Measurements from ENCODE around the gene DHRS7.
A peak's percentile ranks its signal among the peaks of the same experiment; 100 is the strongest.

Gene DHRS7

GRCh38 chr14:60188115-60188514 is 22.9 kb upstream of the DHRS7 start:
- no peak for DNase-seq (ENCODE audit: low read depth, low spot score)

GRCh38 chr14:60184905-60185555 is 19.8 kb upstream of the DHRS7 start:
- H3K27ac ChIP-seq = no peak overlapping the region
- no peak for DNase-seq (ENCODE audit: low read depth, low spot score)

More at GRCh38 chr14:60188115-60188514, 22.9 kb upstream of the DHRS7 start:
- no peak overlapping the region for H3K27ac ChIP-seq

- H3K27ac ChIP-seq = peak overlapping the region; percentile 37
- no peak for DNase-seq (ENCODE audit: low read depth, low spot score)
Measured at GRCh38 chr14:60184146-60184904, 19.1 kb upstream of the DHRS7 start.

GRCh38 chr14:60183741-60184140 is 18.5 kb upstream of the DHRS7 start:
- peak overlapping the region; percentile 37 for H3K27ac ChIP-seq

GRCh38 chr14:60183138-60183537 is 17.9 kb upstream of the DHRS7 start:
- H3K27ac ChIP-seq = peak overlapping the region; percentile 37
- no peak for DNase-seq (ENCODE audit: low read depth, low spot score)

More at GRCh38 chr14:60183741-60184140, 18.5 kb upstream of the DHRS7 start:
- no peak for DNase-seq (ENCODE audit: low read depth, low spot score)

- H3K27ac ChIP-seq = peak overlapping the region; percentile 73
- peak; percentile 89 for DNase-seq (ENCODE audit: low read depth, low spot score)
Measured at GRCh38 chr14:60179431-60179869, 14.3 kb upstream of the DHRS7 start.

- peak overlapping the region; percentile 73 for H3K27ac ChIP-seq
Measured at GRCh38 chr14:60178820-60179219, 13.6 kb upstream of the DHRS7 start.

GRCh38 chr14:60178164-60178563 is 13.0 kb upstream of the DHRS7 start:
- no peak for DNase-seq (ENCODE audit: low read depth, low spot score)
- peak overlapping the region; percentile 73 for H3K27ac ChIP-seq

More at GRCh38 chr14:60178820-60179219, 13.6 kb upstream of the DHRS7 start:
- no peak for DNase-seq (ENCODE audit: low read depth, low spot score)

GRCh38 chr14:60175255-60175902 is 10.2 kb upstream of the DHRS7 start:
- no peak for DNase-seq (ENCODE audit: low read depth, low spot score)
- H3K27ac ChIP-seq = peak overlapping the region; percentile 30

GRCh38 chr14:60174352-60175254 is 9.4 kb upstream of the DHRS7 start:
- H3K27ac ChIP-seq = peak overlapping the region; percentile 30
- DNase-seq (ENCODE audit: low read depth, low spot score) = no peak

GRCh38 chr14:60171690-60172089 is 6.5 kb upstream of the DHRS7 start:
- no peak overlapping the region for H3K27ac ChIP-seq
- no peak for DNase-seq (ENCODE audit: low read depth, low spot score)

GRCh38 chr14:60170948-60171347 is 5.8 kb upstream of the DHRS7 start:
- DNase-seq (ENCODE audit: low read depth, low spot score) = no peak
- no peak overlapping the region for H3K27ac ChIP-seq

- no peak for DNase-seq (ENCODE audit: low read depth, low spot score)
- no peak overlapping the region for H3K27ac ChIP-seq
Measured at GRCh38 chr14:60169722-60170121, 4.5 kb upstream of the DHRS7 start.

GRCh38 chr14:60166142-60166541 is 944 bp upstream of the DHRS7 start:
- H3K27ac ChIP-seq = no peak overlapping the region
- no peak for DNase-seq (ENCODE audit: low read depth, low spot score)

- peak overlapping the region; percentile 89 for H3K27ac ChIP-seq
- no peak for DNase-seq (ENCODE audit: low read depth, low spot score)
Measured at GRCh38 chr14:60165547-60165876, 314 bp upstream of the DHRS7 start.

- peak overlapping the region; percentile 89 for H3K27ac ChIP-seq
- no peak for DNase-seq (ENCODE audit: low read depth, low spot score)
Measured at GRCh38 chr14:60164404-60164711, 840 bp downstream of the DHRS7 start.

- no peak for DNase-seq (ENCODE audit: low read depth, low spot score)
- peak overlapping the region; percentile 89 for H3K27ac ChIP-seq
Measured at GRCh38 chr14:60163693-60164092, 1.5 kb downstream of the DHRS7 start.

GRCh38 chr14:60161196-60162107 is 3.7 kb downstream of the DHRS7 start:
- no peak for DNase-seq (ENCODE audit: low read depth, low spot score)
- peak overlapping the region; percentile 66 for H3K27ac ChIP-seq

- no peak overlapping the region for H3K27ac ChIP-seq
- DNase-seq (ENCODE audit: low read depth, low spot score) = no peak
Measured at GRCh38 chr14:60160422-60160821, 4.8 kb downstream of the DHRS7 start.

All from epithelial cell of prostate (primary cell).